ENCODE results near the gene ARHGAP8. TPM values are rescaled to one million over a fixed set of nuclear protein-coding genes. Genes with fewer than 3 reads are reported as not detected.

The ARHGAP8 gene
- total and polyA plus RNA-seq, 2 experiments from 2014 or later: 62.8 to 64.9 TPM

GRCh38 chr22:44822534-44822933 lies 70.2 kb downstream of the ARHGAP8 start (continued):
- TF ChIP-seq ZNF462 (CRISPR knock-in tag; IDR thresholded peaks at IDR 0.05) (no peak), ETS1 (IDR thresholded peaks at IDR 0.05) (no peak), EZH2 (IDR thresholded peaks at IDR 0.05; ENCODE audit: low read depth, unreplicated experiment) (no peak), NANOG (IDR thresholded peaks at IDR 0.05; ENCODE audit: borderline replicate concordance) (no peak), JUNB (IDR thresholded peaks at IDR 0.05; ENCODE audit: unreplicated experiment) (no peak)

GRCh38 chr22:44823396-44823795 lies 71.0 kb downstream of the ARHGAP8 start:
- Histone ChIP-seq H3F3A (replicated peaks; ENCODE audit: low read depth) (peaks cover 4% of the 10 kb centered on the region; the same call in 1 of the 2 replicates), H3K4me1 (ENCODE audit: insufficient read depth) (peaks cover 11% of the 10 kb centered on the region; the same call in 1 of the 2 replicates), H3K27me3 (ENCODE audit: insufficient read depth) (no peaks in the 10 kb centered on the region), H3K4me2 (no peak overlapping the region), H3K79me2 (replicated peaks; ENCODE audit: insufficient read depth) (no peaks in the 10 kb centered on the region), H3K4me3 (no peak overlapping the region), H3K9me2 (ENCODE audit: insufficient read depth) (no peaks in the 10 kb centered on the region), H4K20me1 (replicated peaks; ENCODE audit: insufficient read depth) (no peaks in the 10 kb centered on the region; the same call in 1 of the 2 replicates), H3K27ac (ENCODE audit: low read depth) (no peak overlapping the region), H3K36me3 (ENCODE audit: insufficient read depth) (peaks cover 5% of the 10 kb centered on the region; the same call in 1 of the 2 replicates), H2AFZ (no peak overlapping the region)
- Mint-ChIP-seq H3K9me3 (no peaks in the 10 kb centered on the region; the same call in 2 of the 3 replicates), H3K27ac (no peak overlapping the region), H3K4me3 (no peak overlapping the region), H3K4me1 (peaks cover 21% of the 10 kb centered on the region), H3K36me3 (ENCODE audit: low read depth) (peaks cover 44% of the 10 kb centered on the region), H3K27me3 (ENCODE audit: insufficient read depth, low read depth, poor library complexity) (peaks cover 12% of the 10 kb centered on the region)
- no peak for DNase-seq (ENCODE audit: low spot score)
- ATAC-seq: no peak
- TF ChIP-seq POLR2AphosphoS5 (IDR thresholded peaks at IDR 0.05; ENCODE audit: low read depth) (no peak), EZH2 (IDR thresholded peaks at IDR 0.05; ENCODE audit: low read depth, unreplicated experiment) (no peak), CREB1 (CRISPR knock-in tag; IDR thresholded peaks at IDR 0.05; ENCODE audit: low read depth) (no peak), ZNF331 (CRISPR knock-in tag; IDR thresholded peaks at IDR 0.05; ENCODE audit: low read depth) (no peak), JUNB (IDR thresholded peaks at IDR 0.05; ENCODE audit: unreplicated experiment) (no peak), ZNF462 (CRISPR knock-in tag; IDR thresholded peaks at IDR 0.05) (no peak)
